HepG2 (cell line): ENCODE data around the gene IL1R1. TPM values are rescaled to one million over a fixed set of nuclear protein-coding genes. Genes with fewer than 3 reads are reported as not detected.

Experiments used
- EP300 ChIP-seq, 3 experiments: sonication (generic) in 1 of 3; formaldehyde crosslinking in 1 of 3; IDR thresholded peaks; 2 replicates each; pipeline versions ENCODE4 v1.5.1 to v1.6.1; 2011 to 2020; ENCODE audit warnings: low read depth in 2 of 3, low read length in 2 of 3, borderline replicate concordance in 1 of 3, improper control_type of control experiment in 1 of 3, mild to moderate bottlenecking in 1 of 3, missing genetic modification reagents in 1 of 3, moderate library complexity in 1 of 3
- HMGXB4 ChIP-seq, 2 experiments: sonication (generic) in 1 of 2; formaldehyde crosslinking in 1 of 2; IDR thresholded peaks; 2 replicates each; pipeline versions ENCODE4 v1.4.0 to v1.6.1; 2018 to 2020; ENCODE audit warnings: missing genetic modification reagents in 2 of 2, borderline replicate concordance in 1 of 2, low read depth in 1 of 2, mild to moderate bottlenecking in 1 of 2, missing biosample characterization in 1 of 2
- KAT7 ChIP-seq: IDR thresholded peaks from 2 replicates; pipeline ENCODE4 v1.6.1; 2018; ENCODE audit warnings: borderline replicate concordance, missing compliant biosample characterization
- MAZ ChIP-seq, 2 experiments: sonication (generic) in 1 of 2; formaldehyde crosslinking in 1 of 2; IDR thresholded peaks; 2 replicates each; pipeline versions ENCODE4 v1.5.0 to v1.6.1; 2012 to 2020; ENCODE audit warnings: low read depth in 2 of 2, mild to moderate bottlenecking in 2 of 2, borderline replicate concordance in 1 of 2, improper control_type of control experiment in 1 of 2, low read length in 1 of 2, missing genetic modification reagents in 1 of 2, moderate library complexity in 1 of 2
- SMARCC2 ChIP-seq: fragments of 450-650 bp; IDR thresholded peaks from 2 replicates; pipeline ENCODE4 v1.6.1; 2017; ENCODE audit warnings: antibody characterized with exemption, mild to moderate bottlenecking
- TCF7L2 ChIP-seq: IDR thresholded peaks from 2 replicates; pipeline ENCODE4 v1.6.1; 2011; ENCODE audit warnings: mild to moderate bottlenecking, low read depth, low read length, moderate library complexity
- XBP1 ChIP-seq: sonication (generic); formaldehyde crosslinking; IDR thresholded peaks from 2 replicates; pipeline ENCODE4 v1.5.0; 2020; ENCODE audit warnings: missing genetic modification reagents
- ZBTB20 ChIP-seq: sonication (generic); formaldehyde crosslinking; IDR thresholded peaks from 2 replicates; pipeline ENCODE4 v1.8.1; 2023; ENCODE audit warnings: missing genetic modification reagents, low read depth, mild to moderate bottlenecking, borderline replicate concordance
- ZNF264 ChIP-seq: sonication (generic); formaldehyde crosslinking; IDR thresholded peaks from 2 replicates; pipeline ENCODE4 v1.4.0; 2020; ENCODE audit warnings: missing genetic modification reagents
- polyA plus RNA-seq, 8 experiments: library from polyadenylated mRNA; depleted of rRNA in 3 of 8; stranded (reverse) in 7 of 8; unstranded in 1 of 8; fragments of >200 nt; fragmentation: Illumina TruSeq in 4 of 8; extraction: Trizol in 4 of 8; gene quantifications; 2 replicates each; pipeline versions ENCODE4 v1.2.1 to v1.2.3, GENCODE V29; 2011 to 2016; ENCODE audit warnings: low read depth in 4 of 8, missing spikeins in 1 of 8, mixed read lengths in 1 of 8; ENCODE audit not compliant: insufficient read depth in 1 of 8
- total RNA-seq, 5 experiments: library from RNA; depleted of rRNA; stranded (reverse); fragments of >200 nt; fragmentation: Illumina TruSeq; extraction: Trizol; gene quantifications; 2 replicates each; pipeline ENCODE4 v1.2.3, GENCODE V29; 2016; ENCODE audit warnings: low read depth in 1 of 5
- TF ChIP-seq, protein P1 (sequence below): sonication (generic); formaldehyde crosslinking; IDR thresholded peaks from 2 replicates; pipeline ENCODE4 v1.4.0; 2020; ENCODE audit warnings: missing genetic modification reagents

IL1R1 gene
- total and polyA plus RNA-seq, 2 of the 13 experiments (the other 11 are each of a cell fraction or from before 2014, with no cell fraction given): 38.0 to 93.1 TPM

DNA sequence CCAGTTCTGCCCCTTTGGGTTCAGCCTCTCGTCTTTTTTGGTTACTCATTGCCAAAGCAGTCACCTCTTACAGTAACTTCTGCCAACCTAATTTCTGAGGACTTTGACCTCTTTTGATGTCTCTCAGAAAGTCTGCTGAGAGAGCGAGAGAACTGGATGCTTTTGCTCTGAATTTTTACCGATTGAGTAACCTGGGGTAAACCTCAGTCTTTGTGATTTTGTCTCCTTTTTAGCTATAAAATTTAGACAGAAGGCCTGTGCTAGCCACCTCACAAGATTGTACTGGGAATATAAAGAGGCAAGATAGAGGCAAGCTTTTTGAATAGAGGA lies 34.8 kb upstream of the IL1R1 start (continued):
- TF ChIP-seq MAZ (IDR thresholded peaks at IDR 0.05; ENCODE audit: borderline replicate concordance, low read depth, low read length): no peak
- no peak for TF ChIP-seq MAZ (CRISPR knock-in tag; IDR thresholded peaks at IDR 0.05; ENCODE audit: low read depth)
- TF ChIP-seq EP300 (IDR thresholded peaks at IDR 0.05; ENCODE audit: low read depth in 2 of 2, low read length in 2 of 2): peak; percentile 55 to 97; a peak in 2 of 4 replicates
- peak; percentile 69; the same call in 1 of the 2 replicates for TF ChIP-seq EP300 (CRISPR knock-in tag; IDR thresholded peaks at IDR 0.05; ENCODE audit: borderline replicate concordance)
- peak; percentile 90 for TF ChIP-seq ZNF264
- TF ChIP-seq XBP1 (CRISPR knock-in tag): no peak
- no peak for TF ChIP-seq TCF7L2
- TF ChIP-seq ZBTB20 (CRISPR knock-in tag): 0 out of 2 replicates have a peak, but pooled peaks have one; percentile 12
- no peak for TF ChIP-seq KAT7 (CRISPR knock-in tag)
- peak in 1 of 2 experiments; percentile 28; a peak in 1 of 4 replicates for TF ChIP-seq HMGXB4 (CRISPR knock-in tag; IDR thresholded peaks at IDR 0.05; ENCODE audit: borderline replicate concordance in 1 of 2, low read depth in 1 of 2)
- TF ChIP-seq SMARCC2: no peak
- TF ChIP-seq, protein P1, sequence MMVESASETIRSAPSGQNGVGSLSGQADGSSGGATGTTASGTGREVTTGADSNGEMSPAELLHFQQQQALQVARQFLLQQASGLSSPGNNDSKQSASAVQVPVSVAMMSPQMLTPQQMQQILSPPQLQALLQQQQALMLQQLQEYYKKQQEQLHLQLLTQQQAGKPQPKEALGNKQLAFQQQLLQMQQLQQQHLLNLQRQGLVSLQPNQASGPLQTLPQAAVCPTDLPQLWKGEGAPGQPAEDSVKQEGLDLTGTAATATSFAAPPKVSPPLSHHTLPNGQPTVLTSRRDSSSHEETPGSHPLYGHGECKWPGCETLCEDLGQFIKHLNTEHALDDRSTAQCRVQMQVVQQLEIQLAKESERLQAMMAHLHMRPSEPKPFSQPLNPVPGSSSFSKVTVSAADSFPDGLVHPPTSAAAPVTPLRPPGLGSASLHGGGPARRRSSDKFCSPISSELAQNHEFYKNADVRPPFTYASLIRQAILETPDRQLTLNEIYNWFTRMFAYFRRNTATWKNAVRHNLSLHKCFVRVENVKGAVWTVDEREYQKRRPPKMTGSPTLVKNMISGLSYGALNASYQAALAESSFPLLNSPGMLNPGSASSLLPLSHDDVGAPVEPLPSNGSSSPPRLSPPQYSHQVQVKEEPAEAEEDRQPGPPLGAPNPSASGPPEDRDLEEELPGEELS (CRISPR knock-in tag): peak; percentile 87
